Activated T-cell treated with anti-CD3 and anti-CD28 coated beads, Interleukin-2, amount 50 U/mL, for 4 hours (primary cell): Measurements from ENCODE around the gene TFF1. TPM values are rescaled to one million over a fixed set of nuclear protein-coding genes. Genes with fewer than 3 reads are reported as not detected.

ENCODE experiments used
- ATAC-seq, 2 donors: fragments of 200-7000 bp; cut with Tn5 transposase; one replicate each; pipeline ENCODE4 v1.10.0; 2021
- DNase-seq: peaks from one replicate; pipeline ENCODE4 v3.0.0-alpha.2; 2020
- H3K27me3 Mint-ChIP-seq: one replicate; pipeline ENCODE4 v1.8.0; 2021; ENCODE audit warnings: low read depth, mixed read lengths
- H3K36me3 Mint-ChIP-seq: one replicate; pipeline ENCODE4 v1.8.0; 2022; ENCODE audit warnings: mixed read lengths; ENCODE audit not compliant: insufficient read depth
- H3K4me1 Mint-ChIP-seq: one replicate; pipeline ENCODE4 v1.8.0; 2021; ENCODE audit warnings: low read depth, mixed read lengths
- H3K4me3 Mint-ChIP-seq: one replicate; pipeline ENCODE4 v1.8.0; 2021; ENCODE audit warnings: mild to moderate bottlenecking, moderate library complexity, mixed read lengths
- H3K9me3 Mint-ChIP-seq: one replicate; pipeline ENCODE4 v1.8.0; 2021; ENCODE audit warnings: mixed read lengths
- total RNA-seq, 3 donors: library from RNA; stranded (reverse); gene quantifications; one replicate each; pipeline ENCODE4 v1.2.1, GENCODE V29; 2021

TFF1 gene
- total RNA-seq, 3 donors from 2014 or later = 0.82 TPM; not detected in 2

DNA sequence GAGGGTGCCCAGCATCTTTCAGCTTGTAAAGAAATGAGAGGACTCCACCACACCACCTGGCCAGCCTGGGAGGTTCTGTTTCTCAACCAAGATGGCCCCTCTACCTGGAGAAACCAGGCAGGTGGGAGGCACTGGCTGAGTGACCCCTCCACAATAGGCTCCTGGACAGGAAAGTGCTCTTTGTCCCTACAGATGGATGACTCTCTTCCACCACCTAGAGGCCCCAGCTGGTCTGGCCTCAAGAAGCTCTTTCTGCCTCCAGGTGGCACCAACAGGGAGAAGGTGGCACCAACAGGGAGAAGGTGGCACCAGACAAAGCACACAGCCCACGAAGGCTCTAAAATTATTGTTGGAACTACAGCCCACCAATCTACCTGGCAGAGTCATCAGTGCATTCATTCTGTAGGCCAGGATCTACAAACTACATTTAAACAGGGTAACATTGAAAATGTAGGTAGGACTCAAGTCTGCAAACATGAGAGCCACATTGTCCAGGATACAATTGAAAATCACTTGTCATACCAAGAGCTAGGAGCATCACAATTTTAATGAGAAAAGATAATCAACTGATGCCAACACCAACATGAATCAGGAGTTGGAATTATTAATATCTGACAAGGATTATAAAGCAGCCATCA is 15.1 kb upstream of the TFF1 start:
- Mint-ChIP-seq H3K27me3 (no peaks in the 10 kb centered on the region), H3K36me3 (peaks cover 6% of the 10 kb centered on the region), H3K4me1 (peaks cover 23% of the 10 kb centered on the region), H3K4me3 (no peak overlapping the region), H3K9me3 (peaks cover 14% of the 10 kb centered on the region)
- DNase-seq = peak; percentile 47
- ATAC-seq = peak in 1 of 2 donors; percentile 73

DNA sequence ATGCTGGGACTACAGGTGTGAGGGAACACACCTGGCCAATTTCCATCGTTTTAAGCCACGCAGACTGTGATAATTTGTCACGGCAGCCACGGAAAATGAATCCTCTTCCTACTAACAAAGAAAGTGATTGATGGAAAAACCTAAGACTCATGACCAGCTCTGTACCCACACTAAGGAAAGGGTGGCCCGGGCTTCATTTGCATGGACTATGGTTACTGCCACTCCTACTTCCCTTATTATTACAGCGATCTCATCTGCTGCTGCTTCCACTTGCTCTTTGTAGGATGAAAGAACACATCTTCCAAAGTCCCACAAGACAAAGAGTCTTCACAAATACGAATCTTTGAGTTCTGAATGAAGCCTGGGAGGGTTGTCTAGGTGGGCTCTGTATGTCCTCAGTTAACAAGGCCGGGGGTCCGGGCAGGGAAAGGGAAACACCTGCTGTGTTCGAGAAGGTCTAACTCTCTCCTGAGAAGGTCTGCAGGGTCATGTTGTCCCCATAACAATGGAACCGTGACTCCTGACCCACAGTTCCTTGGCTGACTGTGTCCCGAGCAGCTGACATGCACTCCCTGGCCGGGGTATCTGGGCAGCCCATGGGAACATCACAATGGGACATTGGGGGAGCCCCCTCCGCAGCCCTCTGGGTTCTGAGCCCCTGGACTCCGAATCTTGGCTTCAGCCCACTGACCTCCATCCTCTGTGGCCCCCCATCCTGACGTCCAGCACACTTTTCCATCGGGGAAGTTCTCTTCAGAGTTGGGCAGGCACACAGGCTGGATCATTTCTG is 13.3 kb upstream of the TFF1 start:
- H3K27me3 Mint-ChIP-seq = no peaks in the 10 kb centered on the region
- peaks cover 14% of the 10 kb centered on the region for H3K9me3 Mint-ChIP-seq
- peaks cover 12% of the 10 kb centered on the region for H3K4me1 Mint-ChIP-seq
- no peak overlapping the region for H3K4me3 Mint-ChIP-seq
- DNase-seq (no peak), ATAC-seq (no peak)
- peaks cover 6% of the 10 kb centered on the region for H3K36me3 Mint-ChIP-seq

- ATAC-seq (no peak), DNase-seq (no peak)
- H3K9me3 Mint-ChIP-seq = peaks cover 14% of the 10 kb centered on the region
- peaks cover 9% of the 10 kb centered on the region for H3K4me1 Mint-ChIP-seq
- H3K36me3 Mint-ChIP-seq = peaks cover 6% of the 10 kb centered on the region
- H3K27me3 Mint-ChIP-seq = no peaks in the 10 kb centered on the region
- H3K4me3 Mint-ChIP-seq = no peak overlapping the region
Observed at GRCh38 chr21:42378418-42378817, 12.1 kb upstream of the TFF1 start.

DNA sequence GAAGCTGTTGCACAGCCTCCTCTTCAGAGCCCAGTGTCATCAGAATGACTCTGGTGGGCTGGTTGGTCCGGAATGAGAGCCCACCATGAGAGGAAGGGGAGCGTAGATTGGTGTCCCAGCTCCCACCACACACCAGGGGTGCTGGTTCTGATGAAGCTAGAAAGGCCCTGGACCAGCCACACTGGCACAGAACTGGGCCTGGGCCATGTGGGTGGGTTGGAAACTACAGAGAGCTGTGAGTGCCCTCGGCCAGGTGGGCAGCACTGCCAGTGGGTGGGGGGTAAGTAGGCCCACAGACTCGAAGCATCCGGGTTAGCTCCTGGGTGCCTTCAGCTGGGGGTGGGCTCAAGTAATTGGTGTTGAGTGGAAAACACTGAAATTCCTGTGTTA is 11.6 kb upstream of the TFF1 start:
- Mint-ChIP-seq H3K4me1 (peaks cover 14% of the 10 kb centered on the region), H3K9me3 (peaks cover 14% of the 10 kb centered on the region), H3K4me3 (no peak overlapping the region), H3K27me3 (no peaks in the 10 kb centered on the region), H3K36me3 (peaks cover 6% of the 10 kb centered on the region)
- DNase-seq = no peak
- no peak for ATAC-seq

DNA sequence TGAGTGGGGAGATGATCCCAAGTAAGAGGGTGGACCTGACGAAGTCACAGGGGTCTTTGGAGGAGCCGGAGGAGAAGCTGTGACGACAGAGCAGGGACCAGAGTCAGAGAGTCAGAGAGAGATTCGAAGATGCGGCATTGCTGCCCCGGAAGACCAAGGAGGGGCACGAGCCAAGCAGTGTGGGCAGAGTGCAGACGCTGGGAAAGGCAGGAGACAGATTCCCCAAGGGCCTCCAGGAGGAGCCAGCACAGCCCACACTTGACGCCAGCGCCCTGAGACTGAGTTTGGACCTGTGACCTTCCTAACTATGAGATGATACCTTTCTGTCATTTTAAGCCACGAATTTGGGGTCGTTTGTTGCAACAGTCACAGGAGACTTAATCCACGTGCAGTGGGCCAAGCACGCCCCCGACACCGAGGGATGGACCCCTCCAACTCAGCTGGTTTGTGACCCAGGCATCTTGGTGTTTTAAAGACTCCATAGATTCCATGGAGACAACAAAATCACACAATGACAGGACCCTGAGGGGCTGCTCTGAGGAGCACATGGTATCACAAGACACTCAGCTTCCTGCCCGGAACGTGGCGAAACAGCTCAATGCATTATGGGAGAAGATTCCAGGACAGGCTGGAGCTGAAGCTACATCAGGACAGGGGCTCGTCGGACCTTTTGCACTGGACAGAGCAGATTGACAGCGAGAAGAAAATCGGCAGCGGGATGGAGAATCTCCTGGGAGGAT is 11.0 kb upstream of the TFF1 start:
- peaks cover 5% of the 10 kb centered on the region for H3K36me3 Mint-ChIP-seq

GRCh38 chr21:42376338-42376982 is 10.1 kb upstream of the TFF1 start:
- ATAC-seq = no peak
- no peak overlapping the region for H3K4me3 Mint-ChIP-seq
- H3K9me3 Mint-ChIP-seq = peaks cover 1% of the 10 kb centered on the region
- H3K4me1 Mint-ChIP-seq = peaks cover 11% of the 10 kb centered on the region
- no peaks in the 10 kb centered on the region for H3K27me3 Mint-ChIP-seq
- no peak for DNase-seq
- H3K36me3 Mint-ChIP-seq = peaks cover under 1% of the 10 kb centered on the region

More for the DNA sequence above, 11.0 kb upstream of the TFF1 start:
- ATAC-seq (no peak), DNase-seq (no peak)
- Mint-ChIP-seq H3K27me3 (no peaks in the 10 kb centered on the region), H3K9me3 (peaks cover 10% of the 10 kb centered on the region), H3K4me3 (no peak overlapping the region), H3K4me1 (peaks cover 15% of the 10 kb centered on the region)

DNA sequence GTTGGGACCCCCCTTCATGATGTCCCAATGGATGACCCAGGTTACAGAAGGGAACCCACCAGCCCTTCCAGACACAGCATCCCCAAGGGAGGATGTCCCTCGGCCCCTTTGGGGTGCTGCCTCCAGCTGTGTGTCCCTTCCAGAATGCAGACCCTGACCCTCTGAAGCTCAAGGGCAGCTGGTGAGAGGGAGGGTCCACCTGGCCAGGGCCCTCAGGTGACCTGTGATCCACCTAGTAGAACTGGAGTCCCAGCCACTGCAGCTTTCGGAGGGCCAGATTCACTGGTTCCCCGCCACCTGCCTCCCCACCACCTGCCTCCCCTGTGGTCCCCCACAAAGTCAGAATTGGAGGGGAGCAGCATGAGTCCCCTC is 9.6 kb upstream of the TFF1 start:
- H3K27me3 Mint-ChIP-seq = no peaks in the 10 kb centered on the region
- no peak overlapping the region for H3K4me3 Mint-ChIP-seq
- peaks cover 11% of the 10 kb centered on the region for H3K4me1 Mint-ChIP-seq
- H3K36me3 Mint-ChIP-seq = no peaks in the 10 kb centered on the region
- DNase-seq = no peak
- no peak for ATAC-seq
- H3K9me3 Mint-ChIP-seq = no peaks in the 10 kb centered on the region

GRCh38 chr21:42375506-42375905 is 9.2 kb upstream of the TFF1 start:
- H3K4me3 Mint-ChIP-seq = no peak overlapping the region
- ATAC-seq (no peak), DNase-seq (no peak)
- no peaks in the 10 kb centered on the region for H3K36me3 Mint-ChIP-seq
- H3K27me3 Mint-ChIP-seq = no peaks in the 10 kb centered on the region
- peaks cover 11% of the 10 kb centered on the region for H3K4me1 Mint-ChIP-seq
- no peaks in the 10 kb centered on the region for H3K9me3 Mint-ChIP-seq

DNA sequence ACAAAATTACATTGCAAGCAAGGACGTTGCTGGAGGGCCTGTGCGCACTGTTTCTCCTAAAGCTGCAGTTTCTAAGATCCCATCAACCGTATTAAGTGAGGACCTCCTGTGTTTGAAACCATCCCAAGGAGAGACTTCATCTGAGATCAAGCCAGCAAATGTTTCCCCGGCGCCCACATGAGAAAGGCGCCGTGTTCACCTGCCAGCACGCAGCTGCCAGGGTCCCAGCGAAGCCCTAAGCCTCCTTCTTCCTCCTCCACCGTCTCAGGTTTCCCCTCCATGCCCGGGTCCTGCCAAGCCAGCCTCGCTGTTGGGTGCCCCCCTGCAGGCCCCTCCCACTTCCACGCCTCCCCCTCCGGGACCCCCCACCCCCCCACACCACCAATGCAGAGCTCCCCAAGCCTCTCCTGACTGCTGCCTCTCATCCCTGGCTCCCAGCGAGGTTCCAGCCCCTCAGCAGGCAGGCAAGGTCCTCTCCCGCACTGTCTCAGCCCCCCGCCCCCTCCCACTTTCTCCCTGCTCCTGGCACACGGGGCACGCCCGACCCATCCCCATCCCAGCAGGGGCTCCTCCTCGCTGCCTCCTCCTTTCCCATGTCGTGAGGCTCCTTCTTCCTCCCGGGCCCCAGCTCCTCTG is 8.6 kb upstream of the TFF1 start:
- no peak for DNase-seq
- Mint-ChIP-seq H3K9me3 (no peaks in the 10 kb centered on the region), H3K36me3 (no peaks in the 10 kb centered on the region), H3K27me3 (no peaks in the 10 kb centered on the region), H3K4me1 (peaks cover 11% of the 10 kb centered on the region), H3K4me3 (no peak overlapping the region)
- peak in 1 of 2 donors; percentile 19 for ATAC-seq

GRCh38 chr21:42374457-42374856 is 8.1 kb upstream of the TFF1 start:
- ATAC-seq = peak in 1 of 2 donors; percentile 24
- DNase-seq = no peak
- Mint-ChIP-seq H3K4me3 (no peak overlapping the region), H3K27me3 (no peaks in the 10 kb centered on the region), H3K9me3 (no peaks in the 10 kb centered on the region), H3K4me1 (peaks cover 11% of the 10 kb centered on the region), H3K36me3 (no peaks in the 10 kb centered on the region)

GRCh38 chr21:42373908-42374455 is 7.6 kb upstream of the TFF1 start:
- no peaks in the 10 kb centered on the region for H3K36me3 Mint-ChIP-seq
- ATAC-seq (no peak), DNase-seq (no peak)
- H3K27me3 Mint-ChIP-seq = no peaks in the 10 kb centered on the region
- peaks cover 11% of the 10 kb centered on the region for H3K4me1 Mint-ChIP-seq
- no peaks in the 10 kb centered on the region for H3K9me3 Mint-ChIP-seq
- H3K4me3 Mint-ChIP-seq = no peak overlapping the region

- peaks cover 11% of the 10 kb centered on the region for H3K4me1 Mint-ChIP-seq
- no peaks in the 10 kb centered on the region for H3K27me3 Mint-ChIP-seq
- no peak overlapping the region for H3K4me3 Mint-ChIP-seq
- DNase-seq (peak; percentile 21), ATAC-seq (peak; percentile 82 to 86)
- H3K36me3 Mint-ChIP-seq = no peaks in the 10 kb centered on the region
- no peaks in the 10 kb centered on the region for H3K9me3 Mint-ChIP-seq
Observed at GRCh38 chr21:42373196-42373907, 7.0 kb upstream of the TFF1 start.

GRCh38 chr21:42370894-42371654 is 4.7 kb upstream of the TFF1 start:
- Mint-ChIP-seq H3K9me3 (no peaks in the 10 kb centered on the region), H3K27me3 (no peaks in the 10 kb centered on the region), H3K4me1 (peaks cover 11% of the 10 kb centered on the region), H3K4me3 (no peak overlapping the region), H3K36me3 (no peaks in the 10 kb centered on the region)
- no peak for DNase-seq
- ATAC-seq = no peak
